ENCODE results near the gene C10orf71.

C10orf71 gene

DNA sequence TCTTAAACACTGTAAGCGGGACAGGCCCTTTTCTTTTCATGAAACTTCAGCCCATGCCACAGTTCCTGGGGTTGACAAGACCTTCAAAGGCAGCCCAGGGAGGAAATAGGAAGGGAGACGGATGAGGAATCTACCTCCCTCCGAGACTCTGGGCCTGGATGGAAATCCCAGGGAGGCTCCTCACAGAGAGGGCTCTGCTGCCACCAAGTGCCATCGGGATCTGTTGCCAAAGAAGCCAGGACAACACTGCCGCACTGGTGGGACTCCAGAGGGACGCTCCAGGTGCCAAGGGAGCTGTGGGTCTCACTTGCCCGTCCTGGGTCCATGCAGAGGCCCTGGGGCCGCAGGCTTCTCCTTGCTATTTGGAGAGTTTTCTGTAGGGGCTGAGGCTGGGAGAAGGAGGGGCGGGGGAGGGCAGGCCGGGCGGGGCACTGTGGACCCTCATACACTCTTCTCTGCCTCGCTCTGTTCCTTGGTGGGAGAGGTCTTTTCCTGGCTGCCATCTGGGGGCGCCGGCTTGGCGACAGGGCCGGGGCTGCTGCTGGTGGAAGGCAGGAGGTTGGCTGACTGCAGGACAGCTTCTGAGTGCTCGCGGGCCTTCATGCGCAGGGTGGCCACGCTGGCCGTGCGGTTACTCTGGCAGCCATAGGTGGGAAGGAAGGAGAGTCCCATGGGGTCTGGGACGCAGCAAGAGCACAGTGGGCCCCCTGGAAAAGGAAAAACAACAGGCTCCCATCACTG lies 66.9 kb downstream of the C10orf71 start:
- Histone ChIP-seq H3K27ac (ENCODE audit: low read length) (no peak overlapping the region), H3K27me3 (ENCODE audit: control insufficient read depth, insufficient read depth, low read length) (no peaks in the 10 kb centered on the region), H3K4me1 (ENCODE audit: control insufficient read depth, low read depth, low read length) (no peaks in the 10 kb centered on the region)

DNA sequence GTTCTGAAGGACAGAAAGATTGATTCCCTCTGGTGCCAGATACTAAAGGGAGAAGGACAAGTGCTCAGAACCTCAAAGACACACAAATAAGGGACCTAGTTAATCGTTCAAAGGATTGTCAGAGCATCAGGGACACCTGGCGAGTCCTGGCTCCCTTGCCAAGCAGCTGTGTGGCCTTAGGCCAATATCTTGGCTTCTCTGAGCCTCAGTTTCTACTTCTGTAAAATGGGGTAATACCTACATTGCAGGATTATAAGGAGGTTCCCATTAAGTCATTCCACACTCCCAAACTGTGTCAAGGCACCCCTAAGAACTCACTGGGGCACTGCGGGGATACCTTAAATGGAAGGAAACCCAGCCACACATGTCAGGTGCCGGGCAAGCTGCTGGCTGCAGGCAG lies 67.5 kb downstream of the C10orf71 start:
- Histone ChIP-seq H3K27ac (ENCODE audit: low read length) (no peak overlapping the region), H3K4me1 (ENCODE audit: control insufficient read depth, low read depth, low read length) (no peaks in the 10 kb centered on the region), H3K4me3 (ENCODE audit: low read length) (no peak overlapping the region), H3K36me3 (ENCODE audit: control insufficient read depth, low read depth, low read length) (no peaks in the 10 kb centered on the region), H3K9ac (ENCODE audit: low read length) (no peak overlapping the region), H3K9me3 (ENCODE audit: control insufficient read depth, low read depth, low read length) (no peaks in the 10 kb centered on the region), H3K27me3 (ENCODE audit: control insufficient read depth, insufficient read depth, low read length) (no peaks in the 10 kb centered on the region)

More for the DNA sequence above, 66.9 kb downstream of the C10orf71 start:
- no peaks in the 10 kb centered on the region for H3K36me3 ChIP-seq (ENCODE audit: control insufficient read depth, low read depth, low read length)
- no peak overlapping the region for H3K4me3 ChIP-seq (ENCODE audit: low read length)
- H3K9me3 ChIP-seq (ENCODE audit: control insufficient read depth, low read depth, low read length) = no peaks in the 10 kb centered on the region
- H3K9ac ChIP-seq (ENCODE audit: low read length) = no peak overlapping the region

GRCh38 chr10:49367600-49367999 lies 68.6 kb downstream of the C10orf71 start:
- H3K4me3 ChIP-seq (ENCODE audit: low read length) = no peak overlapping the region
- H3K27me3 ChIP-seq (ENCODE audit: control insufficient read depth, insufficient read depth, low read length) = no peaks in the 10 kb centered on the region
- H3K9me3 ChIP-seq (ENCODE audit: control insufficient read depth, low read depth, low read length) = no peaks in the 10 kb centered on the region
- no peaks in the 10 kb centered on the region for H3K4me1 ChIP-seq (ENCODE audit: control insufficient read depth, low read depth, low read length)
- H3K9ac ChIP-seq (ENCODE audit: low read length) = no peak overlapping the region
- no peaks in the 10 kb centered on the region for H3K36me3 ChIP-seq (ENCODE audit: control insufficient read depth, low read depth, low read length)
- H3K27ac ChIP-seq (ENCODE audit: low read length) = no peak overlapping the region

DNA sequence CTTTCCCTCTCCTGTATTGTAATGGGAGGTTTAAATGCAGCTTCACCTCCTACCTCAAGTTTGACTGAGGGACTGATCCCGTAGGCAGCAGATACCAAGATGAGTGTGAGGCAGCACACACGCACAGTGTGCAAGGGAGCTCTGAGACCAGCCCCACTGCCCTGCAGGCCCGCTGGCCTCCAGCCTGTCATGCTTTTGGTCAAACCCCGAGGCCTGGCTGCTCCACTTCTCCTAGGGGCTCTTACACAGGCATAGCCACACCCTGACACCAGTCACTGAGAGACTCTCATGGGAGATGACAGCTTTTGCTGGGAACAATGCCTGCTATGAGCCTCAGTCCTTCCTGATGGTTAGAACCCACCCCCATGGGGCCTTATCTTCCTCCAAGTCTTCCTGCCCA lies 69.3 kb downstream of the C10orf71 start:
- Histone ChIP-seq H3K27ac (ENCODE audit: low read length) (no peak overlapping the region), H3K4me3 (ENCODE audit: low read length) (no peak overlapping the region), H3K27me3 (ENCODE audit: control insufficient read depth, insufficient read depth, low read length) (no peaks in the 10 kb centered on the region), H3K9me3 (ENCODE audit: control insufficient read depth, low read depth, low read length) (no peaks in the 10 kb centered on the region), H3K9ac (ENCODE audit: low read length) (no peak overlapping the region), H3K4me1 (ENCODE audit: control insufficient read depth, low read depth, low read length) (no peaks in the 10 kb centered on the region), H3K36me3 (ENCODE audit: control insufficient read depth, low read depth, low read length) (no peaks in the 10 kb centered on the region)

GRCh38 chr10:49369216-49370162 lies 70.5 kb downstream of the C10orf71 start:
- H3K9me3 ChIP-seq (ENCODE audit: control insufficient read depth, low read depth, low read length) = no peaks in the 10 kb centered on the region
- H3K27me3 ChIP-seq (ENCODE audit: control insufficient read depth, insufficient read depth, low read length) = no peaks in the 10 kb centered on the region
- H3K27ac ChIP-seq (ENCODE audit: low read length) = no peak overlapping the region
- H3K4me1 ChIP-seq (ENCODE audit: control insufficient read depth, low read depth, low read length) = no peaks in the 10 kb centered on the region
- no peaks in the 10 kb centered on the region for H3K36me3 ChIP-seq (ENCODE audit: control insufficient read depth, low read depth, low read length)
- no peak overlapping the region for H3K4me3 ChIP-seq (ENCODE audit: low read length)
- no peak overlapping the region for H3K9ac ChIP-seq (ENCODE audit: low read length)

DNA sequence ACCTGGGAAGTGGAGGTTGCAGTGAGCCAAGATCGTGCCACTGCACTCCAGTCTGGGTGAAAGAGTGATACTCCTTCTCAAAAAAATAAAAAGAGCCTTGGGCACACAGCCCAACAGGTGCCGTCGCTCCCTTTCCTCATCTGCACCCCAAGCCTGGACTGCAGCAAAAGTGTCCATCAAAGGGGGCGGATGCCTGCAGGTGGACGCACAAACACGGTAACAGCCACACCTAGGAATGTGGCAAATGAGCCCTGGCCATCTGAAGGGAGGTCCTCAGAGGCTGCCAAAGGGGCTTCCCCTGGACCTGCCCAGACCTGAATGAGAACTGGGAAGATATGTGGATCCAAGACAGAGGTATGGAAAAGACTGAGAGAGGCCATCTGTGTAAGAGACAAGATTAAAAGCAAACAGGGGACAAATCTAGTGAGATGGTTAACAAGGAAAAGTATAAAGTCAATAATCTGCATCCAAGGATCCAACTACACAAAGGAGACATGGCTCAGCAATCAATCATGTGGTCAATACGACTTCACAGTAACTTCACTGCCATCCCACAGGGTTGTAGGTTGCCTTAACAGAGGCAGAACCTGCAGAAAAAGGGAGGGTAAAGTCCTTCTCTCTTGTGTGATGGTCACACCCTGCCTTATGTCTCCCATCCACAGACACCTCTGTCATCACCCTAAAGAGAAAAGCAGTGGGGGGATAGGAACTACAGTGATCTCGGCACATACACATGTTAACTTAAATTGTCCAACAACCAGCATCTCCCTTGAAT lies 71.5 kb downstream of the C10orf71 start:
- H3K4me1 ChIP-seq (ENCODE audit: control insufficient read depth, low read depth, low read length) = no peaks in the 10 kb centered on the region
- H3K4me3 ChIP-seq (ENCODE audit: low read length) = no peak overlapping the region
- H3K27ac ChIP-seq (ENCODE audit: low read length) = no peak overlapping the region
- no peaks in the 10 kb centered on the region for H3K27me3 ChIP-seq (ENCODE audit: control insufficient read depth, insufficient read depth, low read length)
- H3K9me3 ChIP-seq (ENCODE audit: control insufficient read depth, low read depth, low read length) = no peaks in the 10 kb centered on the region
- H3K36me3 ChIP-seq (ENCODE audit: control insufficient read depth, low read depth, low read length) = no peaks in the 10 kb centered on the region
- no peak overlapping the region for H3K9ac ChIP-seq (ENCODE audit: low read length)

DNA sequence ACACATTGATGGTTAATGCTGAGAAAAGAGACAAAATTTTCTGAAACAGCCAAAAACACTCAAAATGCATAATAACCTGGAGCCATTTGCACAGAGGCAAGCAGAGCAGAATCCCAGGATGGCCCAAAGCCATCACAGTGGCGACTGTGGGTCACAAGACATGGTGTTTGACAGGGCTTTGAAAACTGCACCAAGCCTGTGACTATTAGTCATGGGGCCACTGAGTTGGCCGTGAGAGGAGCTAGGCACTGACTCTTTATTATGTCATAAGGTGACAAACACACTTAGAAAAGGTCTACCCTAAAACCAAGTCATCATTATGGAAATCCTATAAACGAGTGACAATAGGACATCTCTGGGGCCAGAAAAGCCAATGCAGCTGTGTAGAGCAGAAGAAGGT lies 73.0 kb downstream of the C10orf71 start:
- Histone ChIP-seq H3K36me3 (ENCODE audit: control insufficient read depth, low read depth, low read length) (no peaks in the 10 kb centered on the region), H3K9me3 (ENCODE audit: control insufficient read depth, low read depth, low read length) (no peaks in the 10 kb centered on the region), H3K4me3 (ENCODE audit: low read length) (no peak overlapping the region), H3K9ac (ENCODE audit: low read length) (no peak overlapping the region), H3K27ac (ENCODE audit: low read length) (no peak overlapping the region), H3K27me3 (ENCODE audit: control insufficient read depth, insufficient read depth, low read length) (no peaks in the 10 kb centered on the region), H3K4me1 (ENCODE audit: control insufficient read depth, low read depth, low read length) (no peaks in the 10 kb centered on the region)

DNA sequence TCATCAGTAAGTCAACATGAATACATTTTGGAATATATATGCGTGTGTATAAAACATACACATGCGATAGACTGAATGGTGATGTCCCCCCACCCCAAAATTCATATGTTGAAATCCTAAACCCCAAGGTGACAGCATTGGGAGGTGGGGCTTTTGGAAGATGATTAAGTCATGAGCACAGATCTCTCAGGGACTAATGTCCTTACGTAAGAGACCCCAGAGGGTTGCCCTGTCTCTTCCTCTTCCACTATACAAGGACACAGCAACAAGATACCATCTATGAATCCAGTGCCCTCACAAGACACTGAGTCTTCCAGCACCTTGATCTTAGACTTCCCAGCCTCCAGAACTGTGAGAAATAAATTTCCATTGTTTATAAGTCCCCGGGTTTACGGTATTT lies 74.4 kb downstream of the C10orf71 start:
- no peak overlapping the region for H3K27ac ChIP-seq (ENCODE audit: low read length)
- H3K36me3 ChIP-seq (ENCODE audit: control insufficient read depth, low read depth, low read length) = no peaks in the 10 kb centered on the region
- no peak overlapping the region for H3K4me3 ChIP-seq (ENCODE audit: low read length)
- no peak overlapping the region for H3K9ac ChIP-seq (ENCODE audit: low read length)
- no peaks in the 10 kb centered on the region for H3K4me1 ChIP-seq (ENCODE audit: control insufficient read depth, low read depth, low read length)
- no peaks in the 10 kb centered on the region for H3K27me3 ChIP-seq (ENCODE audit: control insufficient read depth, insufficient read depth, low read length)
- no peaks in the 10 kb centered on the region for H3K9me3 ChIP-seq (ENCODE audit: control insufficient read depth, low read depth, low read length)

DNA sequence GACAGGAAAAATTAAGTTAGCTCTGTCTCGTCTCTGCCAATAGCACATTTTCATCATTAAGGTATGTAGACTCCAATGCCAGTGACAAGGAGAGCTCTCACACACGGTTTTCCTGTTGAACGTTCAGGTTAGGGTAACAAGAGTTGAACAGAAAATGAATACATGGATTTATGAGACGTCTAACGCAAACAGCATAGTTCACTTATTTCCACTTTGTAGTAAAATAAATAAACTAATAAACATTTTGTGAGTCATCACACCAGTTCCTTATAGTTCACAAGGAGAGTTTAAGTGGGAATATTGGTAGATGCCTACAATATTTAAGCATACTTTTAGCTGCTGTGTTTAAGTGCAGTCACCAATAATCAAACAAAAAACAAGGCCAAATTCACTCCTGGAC lies 75.8 kb downstream of the C10orf71 start:
- Histone ChIP-seq H3K27me3 (ENCODE audit: control insufficient read depth, insufficient read depth, low read length) (no peaks in the 10 kb centered on the region), H3K9me3 (ENCODE audit: control insufficient read depth, low read depth, low read length) (no peaks in the 10 kb centered on the region), H3K4me1 (ENCODE audit: control insufficient read depth, low read depth, low read length) (no peaks in the 10 kb centered on the region), H3K36me3 (ENCODE audit: control insufficient read depth, low read depth, low read length) (no peaks in the 10 kb centered on the region), H3K9ac (ENCODE audit: low read length) (no peak overlapping the region), H3K27ac (ENCODE audit: low read length) (no peak overlapping the region), H3K4me3 (ENCODE audit: low read length) (no peak overlapping the region)

GRCh38 chr10:49375611-49376010 lies 76.6 kb downstream of the C10orf71 start:
- Histone ChIP-seq H3K36me3 (ENCODE audit: control insufficient read depth, low read depth, low read length) (no peaks in the 10 kb centered on the region), H3K27me3 (ENCODE audit: control insufficient read depth, insufficient read depth, low read length) (no peaks in the 10 kb centered on the region), H3K27ac (ENCODE audit: low read length) (no peak overlapping the region), H3K4me3 (ENCODE audit: low read length) (no peak overlapping the region), H3K4me1 (ENCODE audit: control insufficient read depth, low read depth, low read length) (no peaks in the 10 kb centered on the region), H3K9me3 (ENCODE audit: control insufficient read depth, low read depth, low read length) (no peaks in the 10 kb centered on the region), H3K9ac (ENCODE audit: low read length) (no peak overlapping the region)

Data from iPS-18a (cell line).